GM10248 (cell line): Measurements from ENCODE around the gene MRPL36.
"Not testable (repeated sequence)": the region's sequence is repeated elsewhere in the genome, so short reads cannot be mapped to it uniquely, and the experiment has no call there.

Experiments
- CTCF ChIA-PET: fragments of 300-600 bp; sonication (Branson Sonifier 250); formaldehyde crosslinking; extraction: SDS; loops from one replicate; lab custom pipeline; 2021; ENCODE audit warnings: antibody characterized with exemption; lab: Yijun Ruan, JAX
- POLR2A ChIA-PET: fragments of 350-650 bp; sonication (Branson Sonifier 250); formaldehyde crosslinking; extraction: SDS; loops from one replicate; lab custom pipeline; 2020; ENCODE audit warnings: antibody characterized with exemption; lab: Yijun Ruan, JAX
- DNase-seq: peaks from one replicate; pipeline ENCODE4 v3.0.0; 2012; ENCODE audit errors: extremely low spot score
- CTCF ChIP-seq: IDR thresholded peaks from 2 replicates; pipeline ENCODE4 v1.5.1; 2012; ENCODE audit warnings: mild to moderate bottlenecking, low read depth; ENCODE audit errors: extremely low read depth, missing control alignments, control extremely low read depth

The MRPL36 gene

GRCh38 chr5:1793301-1793740, 6.3 kb downstream of the MRPL36 start:
- POLR2A ChIA-PET, result no interaction called here
- CTCF ChIA-PET, result interaction anchor here (1.0 to 1.6 kb wide), 4 partner anchors 8 to 30 kb away, joined by 3 to 5 read pairs (median 4); partner anchors contain the start of gene NDUFS6
- TF ChIP-seq CTCF, result no peak
- DNase-seq, result no peak

DNA sequence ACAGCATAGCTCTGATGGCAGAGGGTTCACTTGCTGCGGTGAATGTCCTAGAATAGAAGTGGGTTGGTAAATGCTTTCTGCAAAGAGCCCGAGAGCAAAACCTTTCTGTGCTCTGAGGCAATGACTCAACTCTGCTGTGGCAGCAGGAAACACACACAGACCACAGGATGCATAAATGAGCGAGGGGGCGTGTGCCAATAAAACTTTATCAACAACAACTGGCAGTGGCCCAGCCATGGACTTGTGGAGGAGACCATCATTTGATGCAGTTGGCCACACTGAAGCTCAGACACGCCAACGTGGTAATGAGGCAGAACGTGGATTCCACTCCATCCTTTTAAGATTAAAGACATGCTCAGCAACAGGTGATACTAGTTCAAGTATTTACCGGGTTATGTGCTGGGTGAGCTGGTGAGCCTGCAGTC, 6.8 kb downstream of the MRPL36 start:
- CTCF ChIA-PET, result interaction anchor here (0.7 to 1.6 kb wide), 6 partner anchors 8 to 32 kb away, joined by 3 to 5 read pairs (median 4); partner anchors contain the start of gene NDUFS6

DNA sequence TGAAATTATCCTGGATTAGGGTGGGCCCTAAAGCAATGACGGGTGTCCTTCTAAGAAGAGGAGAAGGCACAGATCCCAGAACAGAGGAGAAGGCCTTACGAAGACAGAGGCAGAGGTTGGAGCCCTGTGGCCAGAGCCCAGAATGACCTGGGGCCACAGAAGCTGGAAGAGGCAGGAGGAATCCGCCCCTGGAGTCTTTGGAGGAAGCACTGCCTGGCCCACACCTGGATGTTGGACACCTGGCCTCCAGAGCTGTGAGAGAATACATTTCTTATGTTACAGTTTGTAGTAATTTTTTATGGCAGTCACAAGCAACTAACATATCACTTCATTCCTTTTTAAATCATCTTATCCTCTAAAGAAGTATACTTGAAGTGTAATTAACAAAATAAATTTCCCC, 8.5 kb downstream of the MRPL36 start:
- DNase-seq, result no peak
- ChIA-PET CTCF (no interaction called here), POLR2A (no interaction called here)
- TF ChIP-seq CTCF, result no peak

More for the DNA sequence above, 6.8 kb downstream of the MRPL36 start:
- POLR2A ChIA-PET, result no interaction called here
- no peak for TF ChIP-seq CTCF
- peak; percentile 86 for DNase-seq

DNA sequence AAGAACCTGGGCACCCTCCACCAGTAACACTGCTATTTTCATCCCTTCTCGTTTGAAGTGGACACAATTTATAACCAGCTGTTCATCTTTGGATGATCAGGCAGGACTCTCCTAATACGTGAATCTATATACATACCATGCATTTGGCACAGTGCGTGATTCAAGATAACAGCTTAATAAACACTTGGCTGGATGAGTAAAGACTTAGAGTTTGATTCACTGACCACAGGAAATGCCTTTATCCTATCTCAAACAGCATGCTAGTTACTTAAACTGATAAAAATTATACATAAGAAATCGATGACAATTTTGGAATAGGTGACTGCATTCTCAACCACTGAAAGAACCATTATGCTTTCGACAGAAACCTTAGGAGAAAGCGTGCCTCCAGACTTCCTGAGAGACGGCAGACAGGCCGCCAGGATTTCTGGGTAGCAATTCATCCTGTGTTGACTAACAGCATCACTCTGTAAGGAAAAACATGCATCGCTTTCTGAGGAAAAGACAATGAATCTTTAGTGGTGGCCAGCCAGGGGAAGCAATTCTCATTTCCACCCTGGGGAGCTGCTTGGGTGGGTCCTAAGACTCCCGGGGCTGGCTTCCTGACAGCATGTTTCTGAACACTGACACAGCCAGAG, 9.7 kb downstream of the MRPL36 start:
- DNase-seq, result no peak
- ChIA-PET POLR2A (no interaction called here), CTCF (interaction anchor here (0.6 kb wide), 1 partner anchor 11 kb away, joined by 3 read pairs; the partner anchor contains the start of gene NDUFS6)
- TF ChIP-seq CTCF, result no peak

DNA sequence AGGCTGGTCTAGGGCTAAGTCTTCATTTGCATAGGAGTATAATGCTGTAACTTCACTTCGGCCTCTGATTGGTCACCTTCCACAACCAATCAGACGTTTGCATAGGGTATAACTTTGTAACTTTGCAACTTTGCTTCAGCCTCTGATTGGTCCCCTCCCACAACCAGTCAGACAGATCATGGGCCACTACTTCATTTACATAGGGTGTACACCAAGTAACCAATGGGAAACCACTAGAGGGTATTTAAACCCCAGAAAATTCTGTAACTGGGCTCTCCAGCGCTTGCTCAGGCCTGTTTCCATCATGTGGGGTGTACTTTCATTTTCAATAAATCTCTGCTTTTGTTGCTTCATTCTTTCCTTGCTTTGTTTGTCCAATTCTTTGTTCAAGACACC, 10.2 kb downstream of the MRPL36 start:
- CTCF ChIA-PET, result interaction anchor here (0.6 kb wide), 1 partner anchor 11 kb away, joined by 3 read pairs; the partner anchor contains the start of gene NDUFS6
- POLR2A ChIA-PET, DNase-seq: not testable (repeated sequence)

DNA sequence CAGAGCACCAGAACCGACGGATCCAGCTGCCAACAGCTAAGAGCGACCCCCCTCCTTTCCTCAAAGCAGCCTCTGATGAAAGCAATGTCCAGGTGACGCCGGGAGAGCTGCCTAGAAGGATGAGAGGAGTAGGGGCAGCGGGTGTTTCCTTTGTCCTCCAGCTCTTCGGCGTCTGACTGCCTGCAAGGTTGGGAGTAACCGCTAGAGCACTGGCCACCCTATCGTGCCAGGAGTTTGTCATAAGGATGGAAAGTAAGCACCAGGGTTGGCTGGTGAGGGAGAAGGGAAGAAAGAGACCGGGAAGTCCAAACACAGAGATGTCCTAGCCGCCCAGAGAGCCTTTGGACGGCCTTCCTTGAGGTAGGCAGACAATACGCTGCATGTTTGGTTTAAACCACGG, 10.8 kb downstream of the MRPL36 start:
- CTCF ChIA-PET, result interaction anchor here (1.1 kb wide), 1 partner anchor 10 kb away, joined by 4 read pairs; the partner anchor contains the start of gene MRPL36
- POLR2A ChIA-PET, result no interaction called here
- no peak for DNase-seq
- no peak for TF ChIP-seq CTCF

DNA sequence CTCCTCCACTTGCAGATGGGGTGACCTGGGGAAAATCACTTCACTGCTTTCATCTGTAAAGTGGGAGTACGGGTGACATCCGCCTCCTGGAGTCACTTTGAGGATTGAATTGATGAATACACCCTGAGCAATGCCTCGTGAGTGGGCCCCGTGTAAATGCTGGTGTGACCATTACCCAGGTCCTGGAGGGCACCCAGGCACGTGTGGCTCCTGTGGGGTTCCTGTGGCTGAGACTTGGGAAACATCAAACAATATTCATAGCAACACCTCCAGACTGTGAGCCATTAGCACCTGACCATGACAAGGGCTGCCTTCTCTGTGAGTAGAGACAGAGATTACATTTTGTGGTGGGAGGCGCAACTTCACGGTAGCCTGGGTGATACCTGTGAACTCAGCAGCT, 11.4 kb downstream of the MRPL36 start:
- ChIA-PET CTCF (interaction anchor here (1.1 kb wide), 1 partner anchor 11 kb away, joined by 4 read pairs; the partner anchor contains the start of gene MRPL36), POLR2A (no interaction called here)
- no peak for TF ChIP-seq CTCF
- DNase-seq, result no peak
